NCI-H146 treated with DMSO at 0.1 percent for 48 hours (cell line): ENCODE measurements around the gene UNC79.
A peak's percentile ranks its signal among the peaks of the same experiment; 100 is the strongest.
"Not testable (repeated sequence)": the region's sequence is repeated elsewhere in the genome, so short reads cannot be mapped to it uniquely, and the experiment has no call there.

Experiments used
- DNase-seq: peaks from one replicate; lab custom pipeline; 2025; ENCODE audit not compliant: unreplicated experiment; lab: John Stamatoyannopoulos, UW

Gene UNC79

GRCh38 chr14:93430315-93431035, at the start of gene UNC79:
Gene UNC79, plus strand, starts transcription at chr14:93430939. Its CDS starts 91 bp downstream, at chr14:93431030.
- DNase-seq = peak; percentile 76

- no peak for DNase-seq
Observed at GRCh38 chr14:93381644-93382043, 49.1 kb upstream of the UNC79 start.

GRCh38 chr14:93384256-93384655, 46.5 kb upstream of the UNC79 start:
- DNase-seq = not testable (repeated sequence)

- DNase-seq = no peak
Observed at GRCh38 chr14:93395231-93395630, 35.5 kb upstream of the UNC79 start.

- no peak for DNase-seq
Observed at GRCh38 chr14:93396456-93396855, 34.3 kb upstream of the UNC79 start.

- no peak for DNase-seq
Observed at GRCh38 chr14:93398491-93398890, 32.2 kb upstream of the UNC79 start.

- DNase-seq = no peak
Observed at GRCh38 chr14:93402951-93403350, 27.8 kb upstream of the UNC79 start.

GRCh38 chr14:93410021-93410420, 20.7 kb upstream of the UNC79 start:
- DNase-seq = no peak

GRCh38 chr14:93410893-93411292, 19.8 kb upstream of the UNC79 start:
- no peak for DNase-seq

- not testable (repeated sequence) for DNase-seq
Observed at GRCh38 chr14:93425136-93425535, 5.6 kb upstream of the UNC79 start.

GRCh38 chr14:93426750-93427149, 4.0 kb upstream of the UNC79 start:
- no peak for DNase-seq

- DNase-seq = peak; percentile 41
Observed at GRCh38 chr14:93431036-93431670, 414 bp downstream of the UNC79 start.

- no peak for DNase-seq
Observed at GRCh38 chr14:93454224-93454623, 23.5 kb downstream of the UNC79 start.

- no peak for DNase-seq
Observed at GRCh38 chr14:93456356-93456755, 25.6 kb downstream of the UNC79 start.

- DNase-seq = no peak
Observed at GRCh38 chr14:93458234-93458633, 27.5 kb downstream of the UNC79 start.

GRCh38 chr14:93462479-93462878, 31.7 kb downstream of the UNC79 start:
- DNase-seq = no peak

- no peak for DNase-seq
Observed at GRCh38 chr14:93464271-93464670, 33.5 kb downstream of the UNC79 start.

GRCh38 chr14:93475471-93475870, 44.7 kb downstream of the UNC79 start:
- no peak for DNase-seq

- DNase-seq = no peak
Observed at GRCh38 chr14:93476305-93476704, 45.6 kb downstream of the UNC79 start.

GRCh38 chr14:93479074-93479473, 48.3 kb downstream of the UNC79 start:
- not testable (repeated sequence) for DNase-seq

GRCh38 chr14:93480867-93481266, 50.1 kb downstream of the UNC79 start:
- no peak for DNase-seq

GRCh38 chr14:93481758-93482157, 51.0 kb downstream of the UNC79 start:
- no peak for DNase-seq

GRCh38 chr14:93490001-93490400, 59.3 kb downstream of the UNC79 start:
- DNase-seq = no peak
